G401.6 (cell line): ENCODE measurements around the gene OR9G1.
"Not testable (repeated sequence)": the region's sequence is repeated elsewhere in the genome, so short reads cannot be mapped to it uniquely, and the experiment has no call there.

ENCODE experiments used
- FAIRE-seq: peaks from 2 replicates; lab custom pipeline; 2012; peaks lifted over from hg19 to GRCh38; lab: Jason Lieb, UNC

Gene OR9G1, protein sequence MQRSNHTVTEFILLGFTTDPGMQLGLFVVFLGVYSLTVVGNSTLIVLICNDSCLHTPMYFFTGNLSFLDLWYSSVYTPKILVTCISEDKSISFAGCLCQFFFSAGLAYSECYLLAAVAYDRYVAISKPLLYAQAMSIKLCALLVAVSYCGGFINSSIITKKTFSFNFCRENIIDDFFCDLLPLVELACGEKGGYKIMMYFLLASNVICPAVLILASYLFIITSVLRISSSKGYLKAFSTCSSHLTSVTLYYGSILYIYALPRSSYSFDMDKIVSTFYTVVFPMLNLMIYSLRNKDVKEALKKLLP

DNA sequence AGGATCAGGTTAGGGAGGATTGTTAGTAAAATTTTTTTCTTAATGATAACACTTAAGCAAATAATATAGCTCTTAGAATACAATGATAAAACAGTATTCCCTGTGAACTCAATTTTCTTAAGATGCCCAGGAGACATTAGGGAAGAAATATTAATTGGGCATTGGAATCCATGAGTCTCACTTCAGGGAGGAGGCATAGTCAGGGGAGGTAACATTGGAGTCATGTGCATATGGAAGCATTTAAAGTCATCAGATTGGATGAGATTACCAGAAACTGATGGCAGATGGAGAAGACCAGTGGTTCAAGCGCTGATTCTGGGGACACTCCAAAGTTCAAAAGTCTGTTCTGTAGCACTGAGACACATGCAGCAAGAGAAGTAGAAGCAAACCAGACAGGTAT, at the start of gene OR9G1:
Gene OR9G1 (plus strand): TSS at position 301 of the 400 bp plus-strand sequence. CDS start 1,293 bp downstream, outside the sequence.
- FAIRE-seq: no peak

DNA sequence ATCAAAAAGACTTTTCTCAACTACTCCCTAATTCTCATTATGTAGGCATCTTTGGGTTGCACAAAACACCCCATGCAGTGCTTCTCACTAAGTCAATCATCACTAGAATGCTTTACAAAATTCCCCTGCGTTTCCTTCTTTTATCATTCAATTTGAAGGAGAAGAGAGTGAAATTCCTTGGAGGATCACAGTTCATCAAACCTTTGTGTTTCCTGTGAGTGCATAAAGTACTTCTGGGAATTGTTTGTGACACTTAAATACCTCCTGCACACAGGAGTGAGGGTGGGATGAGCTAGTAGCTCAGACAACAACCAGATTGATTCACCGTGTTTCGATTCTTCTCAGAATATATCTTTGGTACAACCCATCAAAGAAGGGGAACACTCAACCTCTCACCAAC, 39.1 kb upstream of the OR9G1 start:
- no peak for FAIRE-seq

DNA sequence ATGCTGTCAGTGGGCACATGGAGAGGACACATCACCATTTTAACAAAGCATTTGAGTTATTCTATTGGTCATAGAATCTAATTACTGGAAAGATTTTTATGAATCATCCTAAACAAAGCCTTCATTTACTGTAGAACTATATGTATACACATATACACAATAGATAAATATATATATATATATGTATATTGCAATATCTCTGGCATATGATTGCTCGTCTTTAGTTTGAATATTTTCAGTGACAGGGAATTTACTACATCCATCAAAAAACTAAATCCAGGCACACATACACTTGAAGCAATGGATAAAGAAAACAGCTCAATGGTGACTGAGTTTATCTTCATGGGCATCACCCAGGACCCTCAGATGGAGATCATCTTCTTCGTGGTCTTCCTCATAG, 35.5 kb upstream of the OR9G1 start, which contains the start of gene OR5AR1:
Gene OR5AR1 (plus strand): TSS at position 301 of the 400 bp plus-strand sequence. CDS start 0 bp downstream, at position 301.
- FAIRE-seq: no peak

DNA sequence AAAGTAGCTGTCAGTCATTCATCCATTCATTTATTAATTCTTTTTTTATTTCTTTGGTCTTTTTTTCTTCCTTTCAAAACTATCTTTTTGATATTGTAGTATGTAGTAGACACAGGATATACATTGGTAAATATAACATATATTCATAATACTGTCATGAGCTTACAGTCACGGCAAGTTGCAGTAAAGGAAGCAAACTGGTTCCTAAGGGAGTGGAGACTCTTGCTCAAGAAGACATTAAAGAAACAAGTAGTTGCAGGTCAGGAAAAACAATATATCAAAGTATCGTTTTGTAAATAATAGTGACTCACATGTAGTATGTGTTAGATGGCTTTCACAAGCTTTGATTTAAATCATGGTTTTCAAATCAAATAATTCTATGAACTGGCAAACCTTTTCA, 27.9 kb upstream of the OR9G1 start:
- no peak for FAIRE-seq

DNA sequence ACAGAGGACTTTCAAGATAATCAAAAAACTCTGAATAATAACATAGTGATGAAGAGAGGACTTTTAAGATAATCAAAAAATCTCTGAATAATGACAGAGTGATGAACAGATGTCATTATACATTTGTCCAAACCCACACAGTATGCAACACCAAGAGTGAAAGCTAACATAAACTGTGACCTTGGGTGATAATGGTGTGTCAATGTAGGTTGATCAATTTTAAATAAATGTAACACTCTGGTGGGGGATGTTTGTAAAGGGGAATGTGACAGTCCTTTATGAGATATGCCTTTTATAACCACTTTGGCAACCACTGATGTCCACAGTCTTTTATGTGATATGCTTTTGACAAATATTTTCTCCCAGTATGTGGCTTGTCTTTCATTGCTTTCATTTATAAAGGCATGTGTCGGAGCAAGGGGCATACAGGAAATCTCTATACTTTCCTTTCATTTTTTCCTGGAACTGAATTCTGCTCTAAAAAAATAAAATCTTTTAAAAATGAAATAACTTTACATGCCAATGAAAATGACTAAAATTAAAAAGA, 10.3 kb upstream of the OR9G1 start:
- no peak for FAIRE-seq

DNA sequence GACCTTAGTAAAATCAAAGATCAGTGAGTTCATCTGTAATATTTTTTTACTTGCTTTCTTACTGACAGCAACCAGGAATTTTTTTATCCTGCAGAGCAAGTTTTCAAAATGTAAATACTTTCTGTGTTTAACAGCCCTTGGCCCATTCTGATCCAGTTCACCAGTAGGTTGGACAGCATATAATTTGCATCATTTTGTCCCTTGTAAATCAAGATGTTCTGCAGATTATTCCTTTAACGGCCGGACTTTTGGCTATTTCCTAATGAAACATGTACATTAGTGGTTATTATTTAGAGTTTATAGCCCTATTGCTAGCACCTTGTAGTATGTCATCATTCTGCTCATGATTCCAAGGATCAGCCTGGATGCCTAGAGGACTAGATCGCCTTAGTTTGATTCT, 7.7 kb upstream of the OR9G1 start:
- FAIRE-seq: not testable (repeated sequence)

DNA sequence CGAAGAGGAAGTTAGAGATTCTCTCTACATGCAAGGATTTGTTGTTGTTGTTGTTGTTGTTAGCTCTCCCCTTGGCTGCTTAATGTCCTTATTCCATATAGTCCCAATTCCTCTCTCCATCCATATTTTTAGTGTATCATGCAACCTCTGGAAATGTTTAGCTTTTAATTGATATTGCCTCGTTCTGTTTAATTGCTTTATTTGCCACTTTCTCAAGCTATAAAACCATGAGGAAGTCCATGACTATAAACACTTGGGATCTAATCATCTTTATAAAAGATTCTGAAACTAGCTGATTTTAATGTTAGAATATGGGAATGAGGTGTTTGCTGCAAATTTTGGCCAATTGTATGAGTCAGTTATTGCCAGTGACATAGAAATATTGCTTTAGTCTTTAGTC, 5.5 kb upstream of the OR9G1 start:
- FAIRE-seq: no peak

DNA sequence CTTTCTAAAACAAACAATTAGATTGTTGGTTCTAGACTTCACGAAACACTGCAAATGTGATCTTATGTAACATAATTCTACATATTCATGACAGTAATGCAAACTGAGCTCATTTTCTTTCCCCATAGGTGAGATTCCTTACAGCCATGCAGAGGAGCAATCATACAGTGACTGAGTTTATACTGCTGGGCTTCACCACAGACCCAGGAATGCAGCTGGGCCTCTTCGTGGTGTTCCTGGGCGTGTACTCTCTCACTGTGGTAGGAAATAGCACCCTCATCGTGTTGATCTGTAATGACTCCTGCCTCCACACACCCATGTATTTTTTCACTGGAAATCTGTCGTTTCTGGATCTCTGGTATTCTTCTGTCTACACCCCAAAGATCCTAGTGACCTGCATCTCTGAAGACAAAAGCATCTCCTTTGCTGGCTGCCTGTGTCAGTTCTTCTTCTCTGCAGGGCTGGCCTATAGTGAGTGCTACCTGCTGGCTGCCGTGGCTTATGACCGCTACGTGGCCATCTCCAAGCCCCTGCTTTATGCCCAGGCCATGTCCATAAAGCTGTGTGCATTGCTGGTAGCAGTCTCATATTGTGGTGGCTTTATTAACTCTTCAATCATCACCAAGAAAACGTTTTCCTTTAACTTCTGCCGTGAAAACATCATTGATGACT, 1.5 kb downstream of the OR9G1 start:
- no peak for FAIRE-seq

DNA sequence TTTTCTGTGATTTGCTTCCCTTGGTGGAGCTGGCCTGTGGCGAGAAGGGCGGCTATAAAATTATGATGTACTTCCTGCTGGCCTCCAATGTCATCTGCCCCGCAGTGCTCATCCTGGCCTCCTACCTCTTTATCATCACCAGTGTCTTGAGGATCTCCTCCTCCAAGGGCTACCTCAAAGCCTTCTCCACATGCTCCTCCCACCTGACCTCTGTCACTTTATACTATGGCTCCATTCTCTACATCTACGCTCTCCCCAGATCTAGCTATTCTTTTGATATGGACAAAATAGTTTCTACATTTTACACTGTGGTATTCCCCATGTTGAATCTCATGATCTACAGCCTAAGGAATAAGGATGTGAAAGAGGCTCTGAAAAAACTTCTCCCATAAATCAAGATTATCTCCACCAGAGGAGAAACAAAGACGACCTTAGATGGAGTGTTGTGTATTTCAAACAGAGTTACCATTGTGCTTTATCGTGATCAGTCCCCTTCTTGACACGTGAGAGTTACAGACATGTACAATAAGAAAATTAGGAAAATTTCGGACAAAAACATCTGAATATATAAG, 2.1 kb downstream of the OR9G1 start:
- FAIRE-seq: no peak

DNA sequence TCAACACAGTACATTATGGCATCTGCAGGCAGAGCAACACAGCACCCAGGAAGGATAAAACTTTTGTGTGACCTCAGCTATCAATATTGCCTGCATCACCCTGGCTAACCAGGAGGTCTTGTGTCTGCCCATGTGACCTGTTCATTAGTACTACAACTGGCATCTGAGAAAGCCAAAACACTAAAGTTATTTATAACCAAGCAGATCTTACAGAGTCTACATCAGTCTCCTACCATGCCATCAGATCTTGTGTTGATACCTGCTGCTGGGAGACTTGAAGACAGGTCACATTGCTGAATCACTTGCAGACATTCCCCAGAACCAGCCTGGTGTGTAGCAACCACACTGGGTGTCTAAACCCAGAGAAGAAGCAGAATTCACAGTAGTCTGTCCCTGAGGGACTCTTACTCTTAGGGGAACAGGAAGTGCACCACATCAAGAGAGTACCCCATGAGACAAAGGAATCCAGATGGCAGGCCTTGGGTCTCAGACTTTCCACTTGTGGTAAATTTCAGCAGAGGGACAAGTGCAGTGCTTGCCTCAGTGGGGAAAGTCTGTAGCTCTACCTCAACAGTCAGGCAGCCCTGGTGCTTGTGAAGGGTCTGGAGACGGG, 7.0 kb downstream of the OR9G1 start:
- no peak for FAIRE-seq

DNA sequence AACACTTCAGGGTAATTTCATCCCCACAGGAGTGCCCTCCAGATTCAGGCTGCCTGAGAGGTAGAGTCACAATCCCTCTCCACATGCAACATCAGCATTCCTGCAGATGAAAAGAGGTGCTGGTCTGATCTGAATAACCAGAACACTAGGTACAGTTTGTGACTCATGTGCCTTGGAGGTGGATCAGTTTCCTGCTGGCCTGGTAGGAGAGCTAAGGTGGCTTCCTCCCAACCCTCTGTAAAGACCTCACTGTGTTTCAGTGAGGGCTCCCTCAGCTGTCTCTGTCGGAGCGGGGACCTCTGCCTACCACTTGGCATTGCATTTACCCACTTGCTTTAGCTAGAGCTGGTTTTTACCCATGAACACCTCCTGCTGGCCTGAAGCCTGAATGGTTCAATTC, 7.6 kb downstream of the OR9G1 start:
- no peak for FAIRE-seq

DNA sequence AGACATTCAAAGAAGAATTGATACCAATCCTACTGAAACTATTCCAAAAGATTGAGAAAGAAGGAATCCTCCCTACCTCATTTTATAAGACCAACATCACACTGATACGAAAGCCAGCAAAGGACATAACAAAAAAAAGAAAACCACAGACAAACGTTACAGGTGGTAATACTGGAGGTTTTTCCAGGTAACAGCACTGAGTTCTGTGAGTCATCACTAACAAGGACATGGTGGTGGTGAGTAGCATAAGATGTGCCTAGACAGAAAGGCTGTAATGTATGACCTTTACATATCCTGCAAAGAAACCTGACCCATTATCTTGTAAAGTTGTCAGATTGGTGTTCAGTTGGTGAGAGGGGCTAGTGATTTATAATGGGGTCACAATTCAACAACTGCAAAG, 15.3 kb downstream of the OR9G1 start:
- FAIRE-seq: no peak

DNA sequence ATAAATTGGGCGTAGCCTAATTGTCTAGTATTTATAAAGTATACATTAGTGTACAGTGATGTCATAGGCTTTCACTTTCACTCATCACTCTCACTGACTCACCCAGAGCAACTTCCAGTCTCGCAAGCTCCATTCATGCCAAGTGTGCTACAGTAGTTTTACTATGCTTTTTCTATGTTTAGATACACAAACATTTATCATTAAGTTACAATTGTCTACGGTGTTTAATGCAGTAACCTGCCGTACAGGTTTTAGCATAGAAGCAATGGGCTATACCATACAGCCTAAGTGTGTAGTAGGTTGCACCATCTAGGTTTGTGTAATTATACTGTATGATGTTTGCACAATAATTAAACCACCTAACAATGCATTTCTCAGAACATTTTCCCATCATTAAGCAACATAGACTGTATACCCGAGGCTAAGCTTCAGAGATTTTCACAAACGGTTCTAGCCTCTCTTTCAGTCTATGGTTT, 17.5 kb downstream of the OR9G1 start:
- no peak for FAIRE-seq

DNA sequence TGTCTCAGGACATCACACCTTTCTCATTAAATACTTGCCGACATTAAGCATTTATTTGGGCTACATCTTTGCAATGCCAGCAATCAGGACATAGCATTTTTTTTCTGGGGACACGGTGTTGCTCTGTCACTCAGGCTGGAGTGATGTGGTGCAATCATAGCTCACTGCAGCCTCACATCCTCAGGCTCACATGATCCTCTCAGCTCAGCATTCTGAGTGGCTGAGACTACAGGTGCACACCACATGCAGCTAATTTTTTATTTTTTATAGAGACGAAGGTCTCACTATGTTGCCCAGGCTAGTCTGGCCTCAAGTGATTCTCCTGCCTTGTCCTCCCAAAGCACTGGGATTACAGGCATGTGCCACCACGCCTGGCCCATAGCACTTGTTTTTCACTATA, 21.6 kb downstream of the OR9G1 start:
- FAIRE-seq: no peak

DNA sequence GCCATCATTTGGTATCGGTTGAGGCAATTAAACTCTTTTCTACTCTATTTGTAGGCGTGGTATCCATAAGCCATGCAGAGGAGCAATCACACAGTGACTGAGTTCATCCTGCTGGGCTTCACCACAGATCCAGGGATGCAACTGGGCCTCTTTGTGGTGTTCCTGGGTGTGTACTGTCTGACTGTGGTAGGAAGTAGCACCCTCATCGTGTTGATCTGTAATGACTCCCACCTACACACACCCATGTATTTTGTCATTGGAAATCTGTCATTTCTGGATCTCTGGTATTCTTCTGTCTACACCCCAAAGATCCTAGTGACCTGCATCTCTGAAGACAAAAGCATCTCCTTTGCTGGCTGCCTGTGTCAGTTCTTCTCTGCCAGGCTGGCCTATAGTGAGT, 41.2 kb downstream of the OR9G1 start:
- FAIRE-seq: no peak

DNA sequence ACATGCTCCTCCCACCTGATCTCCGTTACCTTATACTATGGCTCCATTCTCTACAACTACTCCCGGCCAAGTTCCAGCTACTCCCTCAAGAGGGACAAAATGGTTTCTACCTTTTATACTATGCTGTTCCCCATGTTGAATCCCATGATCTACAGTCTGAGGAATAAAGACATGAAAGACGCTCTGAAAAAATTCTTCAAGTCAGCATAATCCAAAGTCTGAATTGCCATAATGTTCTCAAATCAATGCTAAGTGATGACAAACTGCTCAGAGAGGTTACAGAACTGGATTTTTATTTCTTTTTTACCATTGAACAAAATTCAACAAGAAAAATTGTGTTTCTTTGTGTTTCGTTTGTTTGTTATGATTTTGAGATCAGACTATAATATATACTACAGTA, 42.0 kb downstream of the OR9G1 start:
- FAIRE-seq: no peak

DNA sequence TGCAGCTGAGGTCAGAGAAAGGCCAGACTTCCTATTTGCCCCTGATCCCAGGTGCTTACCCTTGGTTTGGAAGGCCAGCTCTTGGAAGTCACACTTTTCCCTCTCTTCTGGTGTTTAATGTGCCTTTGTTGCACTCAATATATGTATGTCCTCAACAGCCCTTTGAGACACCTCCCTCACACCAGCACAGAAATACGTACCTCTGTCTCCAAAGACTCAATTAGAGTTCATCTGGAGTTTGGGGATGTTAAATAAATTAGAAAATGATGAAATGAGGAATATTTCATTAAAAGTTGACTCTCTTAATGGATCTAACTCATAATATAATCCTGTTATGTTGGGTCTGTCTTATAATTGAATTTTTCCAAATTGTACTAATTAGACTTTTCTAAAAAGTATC, 49.7 kb downstream of the OR9G1 start, which contains the start of gene OR9G4:
Gene OR9G4 (minus strand): TSS at position 101 of the 400 bp plus-strand sequence. CDS start 4,931 bp downstream, outside the sequence.
- FAIRE-seq: no peak

DNA sequence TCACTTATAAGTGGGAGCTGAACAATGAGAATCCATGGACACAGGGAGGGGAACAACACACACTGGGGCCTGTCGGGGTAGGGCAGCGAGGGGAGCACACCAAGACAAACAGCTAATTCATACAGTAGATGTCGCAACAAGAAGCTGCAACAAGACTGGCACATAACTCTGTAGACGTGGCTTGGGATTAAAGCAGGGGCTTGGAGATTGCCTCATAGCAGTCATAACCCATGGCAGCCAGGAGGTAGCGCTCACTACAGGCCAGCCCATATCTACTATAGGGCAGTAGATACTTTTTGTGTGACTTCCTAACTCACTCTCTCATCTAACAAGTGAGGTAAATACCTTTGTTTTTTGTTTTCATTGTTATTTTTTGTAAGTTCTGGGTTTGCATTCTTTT, 51.3 kb downstream of the OR9G1 start:
- FAIRE-seq: no peak

DNA sequence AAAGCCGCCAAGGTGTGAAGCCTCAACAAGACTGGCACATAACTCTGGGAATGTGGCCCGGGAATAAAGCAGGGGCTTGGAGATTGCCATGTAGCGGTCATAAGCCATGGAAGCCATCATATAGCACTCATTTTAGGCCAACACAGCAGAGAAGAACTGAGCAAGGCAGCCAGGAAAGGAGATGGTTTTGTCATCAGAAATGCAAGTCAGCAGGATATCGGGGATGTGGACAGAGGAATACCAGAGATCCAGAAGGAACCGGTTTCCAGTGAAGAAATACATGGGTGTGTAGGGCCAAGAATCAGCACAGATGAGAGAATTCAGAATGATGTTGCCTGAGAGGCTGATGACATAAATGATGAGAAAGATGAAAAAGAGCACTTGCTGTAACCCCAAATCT, 52.6 kb downstream of the OR9G1 start:
- FAIRE-seq: no peak
